Neuronal stem cell (in vitro differentiated cells): ENCODE measurements around the gene TNRC18.
A peak's percentile ranks its signal among the peaks of the same experiment; 100 is the strongest.
"Not testable (repeated sequence)": the region's sequence is repeated elsewhere in the genome, so short reads cannot be mapped to it uniquely, and the experiment has no call there.

ENCODE experiments used
- DNase-seq: peaks from one replicate; pipeline ENCODE4 v3.0.0-alpha.2; 2013; ENCODE audit warnings: low spot score
- H2AFZ ChIP-seq: one replicate; pipeline ENCODE4 v1.6.1; 2013; ENCODE audit warnings: mild to moderate bottlenecking, low read length, inconsistent platforms
- H2AK5ac ChIP-seq: 2 replicates; pipeline ENCODE4 v1.6.1; 2013; ENCODE audit warnings: low read depth, mild to moderate bottlenecking, inconsistent platforms, low read length, moderate library complexity, mixed read lengths
- H2BK120ac ChIP-seq: 2 replicates; pipeline ENCODE4 v1.6.1; 2013; ENCODE audit warnings: low read depth, mild to moderate bottlenecking, inconsistent platforms, low read length, moderate library complexity, mixed read lengths
- H2BK12ac ChIP-seq: one replicate; pipeline ENCODE4 v1.6.1; 2013; ENCODE audit warnings: low read length, inconsistent platforms
- H2BK15ac ChIP-seq: 2 replicates; pipeline ENCODE4 v1.6.1; 2013; ENCODE audit warnings: mild to moderate bottlenecking, low read length, inconsistent platforms, mixed read lengths
- H2BK5ac ChIP-seq: one replicate; pipeline ENCODE4 v1.6.1; 2013; ENCODE audit warnings: inconsistent platforms, mild to moderate bottlenecking, low read length, moderate library complexity
- H3K14ac ChIP-seq: one replicate; pipeline ENCODE4 v1.6.1; 2013; ENCODE audit warnings: low read length, inconsistent platforms
- H3K18ac ChIP-seq: 2 replicates; pipeline ENCODE4 v1.6.1; 2013; ENCODE audit warnings: low read length, inconsistent platforms
- H3K23ac ChIP-seq: 2 replicates; pipeline ENCODE4 v1.6.1; 2013; ENCODE audit warnings: low read depth, mild to moderate bottlenecking, mixed read lengths, low read length, inconsistent platforms; ENCODE audit not compliant: poor library complexity
- H3K27ac ChIP-seq: replicated peaks from 3 replicates; pipeline ENCODE4 v1.5.1; 2013; ENCODE audit warnings: low read length, inconsistent platforms
- H3K27me3 ChIP-seq, 3 experiments: 2 replicates each; pipeline ENCODE4 v1.6.1; 2013; ENCODE audit warnings: low read length in 3 of 3, mild to moderate bottlenecking in 2 of 3, inconsistent platforms in 1 of 3, low read depth in 1 of 3, mixed read lengths in 1 of 3, moderate library complexity in 1 of 3; ENCODE audit not compliant: control insufficient read depth in 3 of 3, insufficient read depth in 3 of 3
- H3K36me3 ChIP-seq, 2 donors: replicated peaks in 1 of 2; 2 replicates each; pipeline ENCODE4 v1.6.1; 2013; ENCODE audit warnings: low read length in 2 of 2; ENCODE audit not compliant: control insufficient read depth in 2 of 2, insufficient read depth in 2 of 2
- H3K4ac ChIP-seq: 2 replicates; pipeline ENCODE4 v1.6.1; 2013; ENCODE audit warnings: inconsistent platforms, mild to moderate bottlenecking, low read length, moderate library complexity
- H3K4me1 ChIP-seq, 2 donors: 1 replicate in 1 of 2; 2 replicates in 1 of 2; pipeline ENCODE4 v1.6.1; 2013; ENCODE audit warnings: low read length in 2 of 2, low read depth in 1 of 2; ENCODE audit not compliant: control insufficient read depth in 2 of 2, insufficient read depth in 1 of 2
- H3K4me2 ChIP-seq: one replicate; pipeline ENCODE4 v1.6.1; 2013; ENCODE audit warnings: mild to moderate bottlenecking, low read length, inconsistent platforms; ENCODE audit not compliant: insufficient read depth, poor library complexity, severe bottlenecking
- H3K4me3 ChIP-seq, 2 donors: 2 replicates each; pipeline ENCODE4 v1.5.1; 2013; ENCODE audit warnings: low read length in 2 of 2, mild to moderate bottlenecking in 2 of 2, inconsistent platforms in 1 of 2, moderate library complexity in 1 of 2
- H3K79me1 ChIP-seq: one replicate; pipeline ENCODE4 v1.6.1; 2013; ENCODE audit warnings: low read depth, mild to moderate bottlenecking, inconsistent platforms, low read length, moderate library complexity
- H3K9ac ChIP-seq: one replicate; pipeline ENCODE4 v1.6.1; 2013; ENCODE audit warnings: mild to moderate bottlenecking, low read depth, low read length, inconsistent platforms; ENCODE audit not compliant: poor library complexity
- H3K9me3 ChIP-seq, 2 donors: replicated peaks in 1 of 2; 2 replicates each; pipeline versions ENCODE3 to v1.6.1; 2013; ENCODE audit warnings: low read length in 2 of 2, mild to moderate bottlenecking in 2 of 2, inconsistent platforms in 1 of 2, low read depth in 1 of 2, mixed read lengths in 1 of 2, moderate library complexity in 1 of 2; ENCODE audit not compliant: control insufficient read depth in 2 of 2, insufficient read depth in 1 of 2
- H4K8ac ChIP-seq: one replicate; pipeline ENCODE4 v1.6.1; 2013; ENCODE audit warnings: low read depth, mild to moderate bottlenecking, inconsistent platforms, low read length, moderate library complexity
- H4K91ac ChIP-seq: one replicate; pipeline ENCODE4 v1.6.1; 2013; ENCODE audit warnings: low read length, low read depth, mild to moderate bottlenecking, inconsistent platforms; ENCODE audit not compliant: poor library complexity
- WGBS, 2 donors: extraction: QIAGEN DNeasy Blood & Tissue Kit; methylation state at CpG; one replicate each; pipeline ENCODE4 v1.1.7; 2013; ENCODE audit warnings: missing lambda C conversion rate in 2 of 2, mixed read lengths in 1 of 2; ENCODE audit not compliant: insufficient read length in 2 of 2, insufficient replicate concordance in 1 of 2; ENCODE audit errors: extremely low coverage in 2 of 2; 5-methylcytosine and 5-hydroxymethylcytosine counted together

Gene TNRC18

DNA sequence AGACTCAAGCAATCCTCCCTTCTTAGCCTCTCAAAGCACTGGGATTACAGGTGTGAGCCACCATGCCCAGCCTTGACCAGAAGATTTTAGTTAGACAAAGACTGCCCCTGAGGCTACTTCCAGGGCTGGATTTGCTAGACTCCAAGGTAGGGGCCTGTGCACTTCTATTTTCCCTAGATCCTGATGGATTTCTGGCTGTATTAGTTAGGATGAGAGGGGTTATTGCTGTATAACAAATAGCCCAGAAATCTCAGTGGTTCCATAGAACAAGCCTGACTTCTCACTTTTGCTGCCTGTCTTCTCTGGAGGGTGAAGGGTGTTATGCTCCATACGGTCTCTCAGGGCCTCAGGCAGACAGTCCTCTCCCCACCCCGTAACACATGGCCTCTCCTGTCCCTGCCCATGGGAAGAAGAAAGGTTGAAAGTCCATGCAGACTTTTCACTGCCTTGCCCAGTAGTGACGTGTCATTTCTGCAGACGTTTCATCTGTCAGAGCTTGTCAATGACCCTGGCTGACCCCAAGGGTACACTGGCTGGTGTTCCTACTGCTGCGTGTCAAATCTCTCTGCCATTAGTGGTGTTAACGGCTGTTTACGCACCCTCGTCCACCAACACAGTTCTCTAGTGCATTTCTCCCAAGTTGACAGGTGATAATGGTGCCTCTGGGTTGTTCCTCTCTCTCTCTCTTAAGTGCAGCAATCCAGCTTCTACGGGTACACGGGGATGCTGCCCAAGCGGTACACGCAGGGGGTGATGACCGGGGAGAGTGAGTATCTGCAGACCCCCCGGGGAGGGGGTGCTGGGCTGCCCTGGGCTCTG is 129.3 kb downstream of the TNRC18 start:
- no peak overlapping the region for H3K23ac ChIP-seq
- H2BK12ac ChIP-seq = no peak overlapping the region
- no peak overlapping the region for H2BK15ac ChIP-seq
- no peaks in the 10 kb centered on the region for H3K79me1 ChIP-seq
- no peak overlapping the region for H3K9ac ChIP-seq
- H4K91ac ChIP-seq = no peak overlapping the region
- peaks cover 0 to 2% (median 0%) of the 10 kb centered on the region in 3 experiments for H3K27me3 ChIP-seq
- no peak overlapping the region for H2BK120ac ChIP-seq
- no peak overlapping the region for H3K27ac ChIP-seq
- no peak overlapping the region for H3K14ac ChIP-seq
- no peak overlapping the region for H2AK5ac ChIP-seq
- DNase-seq = no peak
- peak overlapping the region in 1 of 2 donors; percentile 50 for H3K4me3 ChIP-seq
- H3K4me1 ChIP-seq = peaks cover 0 to 10% of the 10 kb centered on the region in 2 donors
- H3K4me2 ChIP-seq = no peak overlapping the region
- no peak overlapping the region for H3K4ac ChIP-seq
- no peak overlapping the region for H4K8ac ChIP-seq
- no peak overlapping the region for H2BK5ac ChIP-seq
- no peak overlapping the region for H2AFZ ChIP-seq
- no peak overlapping the region for H3K18ac ChIP-seq
- peaks cover 17 to 70% of the 10 kb centered on the region in 2 donors for H3K36me3 ChIP-seq
- no CpG with 5 or more reads among the region's 14 CpGs for WGBS, 2 donors
- H3K9me3 ChIP-seq = peaks cover 2 to 6% of the 10 kb centered on the region in 2 donors

DNA sequence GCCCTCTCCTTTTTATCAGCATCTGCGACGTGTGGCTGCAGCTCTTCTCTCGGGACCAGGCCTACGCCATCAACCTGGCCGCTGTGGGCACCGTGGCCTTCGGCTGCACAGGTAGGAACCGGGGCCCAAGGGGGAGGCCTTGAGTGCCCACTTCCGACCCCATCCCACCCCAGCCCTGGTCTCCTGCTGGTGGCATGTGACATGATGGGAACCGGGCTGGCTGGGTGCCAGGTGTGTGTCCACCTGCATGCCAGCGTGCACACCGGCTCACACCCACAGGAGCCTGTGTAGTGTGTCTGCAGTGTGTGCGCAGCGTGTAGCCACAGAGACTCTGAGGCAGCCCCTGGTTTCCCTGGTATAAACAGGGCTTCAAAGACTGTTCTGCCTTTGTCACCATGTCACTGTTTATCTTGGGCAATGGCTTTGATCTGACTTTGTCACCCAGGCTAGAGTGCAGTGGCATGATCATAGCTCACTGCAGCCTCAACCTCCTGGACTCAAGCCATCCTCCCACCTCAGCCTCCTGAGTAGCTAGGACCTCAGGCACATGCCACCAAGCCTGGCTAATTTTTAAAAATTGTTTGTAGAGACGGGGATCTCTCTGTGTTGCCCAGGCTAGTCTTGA is 131.8 kb downstream of the TNRC18 start:
- DNase-seq, H3K4me1 ChIP-seq, H3K27me3 ChIP-seq, H2AFZ ChIP-seq, H3K14ac ChIP-seq, H3K23ac ChIP-seq, H3K4me2 ChIP-seq, H4K91ac ChIP-seq, H2BK15ac ChIP-seq, H3K9ac ChIP-seq, H2BK5ac ChIP-seq, H2AK5ac ChIP-seq, H3K4ac ChIP-seq, H3K27ac ChIP-seq, H3K79me1 ChIP-seq, H4K8ac ChIP-seq, H3K9me3 ChIP-seq, H2BK120ac ChIP-seq, H2BK12ac ChIP-seq, H3K4me3 ChIP-seq, H3K18ac ChIP-seq: not testable (repeated sequence)
- no CpG with 5 or more reads among the region's 15 CpGs for WGBS, 2 donors
- H3K36me3 ChIP-seq = peaks cover 26 to 67% of the 10 kb centered on the region in 2 donors

DNA sequence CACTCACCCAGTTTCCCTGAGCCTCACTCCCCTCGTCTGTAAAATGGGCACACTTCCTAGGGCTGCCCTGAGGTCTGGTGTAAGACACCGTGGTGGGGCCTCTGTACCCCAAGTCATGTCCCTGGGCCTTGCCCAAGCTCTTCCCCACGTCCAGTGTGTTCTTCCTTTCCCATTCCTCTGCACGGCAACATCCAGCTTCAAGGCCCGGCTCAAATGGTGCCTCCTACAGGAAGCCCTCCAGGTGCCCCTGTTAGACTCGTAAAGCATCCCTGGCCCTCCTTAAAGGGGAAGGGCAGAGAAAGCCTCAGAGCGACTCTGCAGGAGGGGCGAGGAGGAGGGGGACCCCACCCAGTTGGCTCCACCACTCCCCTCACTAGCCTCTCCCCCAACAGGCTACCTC is 132.3 kb downstream of the TNRC18 start:
- H2AFZ ChIP-seq = no peak overlapping the region
- peaks cover 0 to 5% of the 10 kb centered on the region in 2 donors for H3K4me1 ChIP-seq
- no peak overlapping the region for H3K18ac ChIP-seq
- no peak overlapping the region for H3K4ac ChIP-seq
- H3K27me3 ChIP-seq = no peaks in the 10 kb centered on the region
- no peak overlapping the region for H2BK12ac ChIP-seq
- H3K27ac ChIP-seq = no peak overlapping the region
- no peak overlapping the region for H3K23ac ChIP-seq
- H2BK5ac ChIP-seq = no peak overlapping the region
- no peak for DNase-seq
- H4K8ac ChIP-seq = no peak overlapping the region
- H3K14ac ChIP-seq = no peak overlapping the region
- WGBS, 2 donors = no CpG with 5 or more reads among the region's 8 CpGs
- no peak overlapping the region for H3K4me3 ChIP-seq
- H2BK120ac ChIP-seq = no peak overlapping the region
- no peak overlapping the region for H3K9ac ChIP-seq
- peaks cover 26 to 70% of the 10 kb centered on the region in 2 donors for H3K36me3 ChIP-seq
- no peak overlapping the region for H4K91ac ChIP-seq
- no peaks in the 10 kb centered on the region for H3K79me1 ChIP-seq
- H3K4me2 ChIP-seq = no peak overlapping the region
- H2BK15ac ChIP-seq = no peak overlapping the region
- H2AK5ac ChIP-seq = no peak overlapping the region
- H3K9me3 ChIP-seq = peaks cover 2 to 6% of the 10 kb centered on the region in 2 donors

DNA sequence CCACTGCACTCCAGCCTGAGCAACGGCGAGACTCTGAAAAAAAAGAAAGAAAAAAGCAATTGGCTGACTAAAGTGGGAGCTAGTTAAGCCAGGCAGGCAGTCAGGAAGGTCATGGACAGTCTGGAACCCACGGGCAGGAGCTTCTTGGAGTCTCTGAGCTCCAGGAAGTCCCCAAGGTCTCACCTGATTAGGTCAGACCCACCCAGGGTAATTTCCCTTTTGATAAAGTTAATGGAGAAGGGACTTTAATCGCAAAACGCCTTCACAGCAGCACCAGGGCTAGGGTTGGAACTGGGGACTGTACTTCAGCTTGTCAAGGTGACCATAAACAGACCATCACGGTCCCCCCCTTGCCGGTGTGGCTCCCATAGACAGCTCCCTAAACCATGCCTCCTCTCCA is 134.3 kb downstream of the TNRC18 start:
- Histone ChIP-seq H2BK120ac (no peak overlapping the region), H3K18ac (no peak overlapping the region), H2AK5ac (no peak overlapping the region), H3K27me3 (no peaks in the 10 kb centered on the region), H2BK12ac (no peak overlapping the region), H3K4ac (no peak overlapping the region), H3K14ac (no peak overlapping the region), H2BK15ac (no peak overlapping the region), H3K4me3 (no peak overlapping the region), H2BK5ac (no peak overlapping the region), H3K9ac (no peak overlapping the region), H3K4me2 (no peak overlapping the region), H3K27ac (no peak overlapping the region), H3K4me1 (peaks cover 3 to 5% of the 10 kb centered on the region in 2 donors), H4K8ac (no peak overlapping the region), H3K79me1 (peaks cover 3% of the 10 kb centered on the region), H3K23ac (no peak overlapping the region), H2AFZ (no peak overlapping the region), H4K91ac (no peak overlapping the region), H3K36me3 (peaks cover 18 to 54% of the 10 kb centered on the region in 2 donors), H3K9me3 (peaks cover 0 to 4% of the 10 kb centered on the region in 2 donors)
- DNase-seq = no peak
- WGBS, 2 donors = no CpG with 5 or more reads among the region's 7 CpGs
